ENCODE results near the gene CAMKK1.

CAMKK1 gene

GRCh38 chr17:3895354-3895753 lies 2.5 kb upstream of the CAMKK1 start:
- no peak for DNase-seq

GRCh38 chr17:3894911-3895343 lies 2.1 kb upstream of the CAMKK1 start:
- no peak for DNase-seq

- DNase-seq, result no peak
Measured at GRCh38 chr17:3894188-3894587, 1.3 kb upstream of the CAMKK1 start.

GRCh38 chr17:3893720-3894116 lies 865 bp upstream of the CAMKK1 start:
- DNase-seq, result no peak

- DNase-seq, result peak; percentile 44
Measured at GRCh38 chr17:3892095-3892998, 506 bp downstream of the CAMKK1 start.

- DNase-seq, result no peak
Measured at GRCh38 chr17:3891626-3892094, 1.2 kb downstream of the CAMKK1 start.

GRCh38 chr17:3890878-3891219 lies 2.0 kb downstream of the CAMKK1 start:
- no peak for DNase-seq

GRCh38 chr17:3890082-3890877 lies 2.6 kb downstream of the CAMKK1 start:
- peak; percentile 86 for DNase-seq

- DNase-seq, result no peak
Measured at GRCh38 chr17:3889325-3890012, 3.4 kb downstream of the CAMKK1 start.

- peak; percentile 84 for DNase-seq
Measured at GRCh38 chr17:3888343-3889171, 4.3 kb downstream of the CAMKK1 start.

- DNase-seq, result no peak
Measured at GRCh38 chr17:3887804-3888203, 5.0 kb downstream of the CAMKK1 start.

- DNase-seq, result no peak
Measured at GRCh38 chr17:3887394-3887793, 5.5 kb downstream of the CAMKK1 start.

- no peak for DNase-seq
Measured at GRCh38 chr17:3886776-3887175, 6.1 kb downstream of the CAMKK1 start.

GRCh38 chr17:3885970-3886369 lies 6.9 kb downstream of the CAMKK1 start:
- no peak for DNase-seq

- DNase-seq, result no peak
Measured at GRCh38 chr17:3885271-3885670, 7.6 kb downstream of the CAMKK1 start.

GRCh38 chr17:3884188-3884587 lies 8.7 kb downstream of the CAMKK1 start:
- no peak for DNase-seq

- no peak for DNase-seq
Measured at GRCh38 chr17:3882276-3882675, 10.6 kb downstream of the CAMKK1 start.

- DNase-seq, result no peak
Measured at GRCh38 chr17:3880983-3881382, 11.9 kb downstream of the CAMKK1 start.

- no peak for DNase-seq
Measured at GRCh38 chr17:3879591-3880417, 13.0 kb downstream of the CAMKK1 start.

GRCh38 chr17:3879186-3879585 lies 13.7 kb downstream of the CAMKK1 start:
- no peak for DNase-seq

- DNase-seq, result no peak
Measured at GRCh38 chr17:3877220-3877619, 15.6 kb downstream of the CAMKK1 start.
